ENCODE data around the gene DPF3. TPM values are rescaled to one million over a fixed set of nuclear protein-coding genes. Genes with fewer than 3 reads are reported as not detected.

The DPF3 gene
- total and polyA plus RNA-seq, 2 donors from 2014 or later, result 2.3 to 2.8 TPM

GRCh38 chr14:72636871-72637270 is 257.0 kb downstream of the DPF3 start:
- no peak for DNase-seq
- Histone ChIP-seq H3K9ac (ENCODE audit: low read length in 3 of 3) (no peak overlapping the region), H3K4me1 (ENCODE audit: control insufficient read depth in 2 of 3, insufficient read depth in 2 of 3, low read depth in 1 of 3, low read length in 3 of 3) (no peaks in the 10 kb centered on the region), H3K27me3 (ENCODE audit: control insufficient read depth, insufficient read depth, low read length) (no peaks in the 10 kb centered on the region), H3K36me3 (ENCODE audit: control insufficient read depth in 2 of 3, insufficient read depth in 3 of 3, low read length in 3 of 3) (no peaks in the 10 kb centered on the region), H3K4me3 (ENCODE audit: low read length in 3 of 3) (no peak overlapping the region), H3K27ac (ENCODE audit: low read depth in 2 of 2, low read length in 2 of 2) (no peak overlapping the region), H3K9me3 (ENCODE audit: control insufficient read depth in 2 of 3, insufficient read depth in 1 of 3, low read length in 3 of 3) (peaks cover 0 to 5% (median 0%) of the 10 kb centered on the region in 3 donors)
- FAIRE-seq, result no peak
- TF ChIP-seq, protein P1, sequence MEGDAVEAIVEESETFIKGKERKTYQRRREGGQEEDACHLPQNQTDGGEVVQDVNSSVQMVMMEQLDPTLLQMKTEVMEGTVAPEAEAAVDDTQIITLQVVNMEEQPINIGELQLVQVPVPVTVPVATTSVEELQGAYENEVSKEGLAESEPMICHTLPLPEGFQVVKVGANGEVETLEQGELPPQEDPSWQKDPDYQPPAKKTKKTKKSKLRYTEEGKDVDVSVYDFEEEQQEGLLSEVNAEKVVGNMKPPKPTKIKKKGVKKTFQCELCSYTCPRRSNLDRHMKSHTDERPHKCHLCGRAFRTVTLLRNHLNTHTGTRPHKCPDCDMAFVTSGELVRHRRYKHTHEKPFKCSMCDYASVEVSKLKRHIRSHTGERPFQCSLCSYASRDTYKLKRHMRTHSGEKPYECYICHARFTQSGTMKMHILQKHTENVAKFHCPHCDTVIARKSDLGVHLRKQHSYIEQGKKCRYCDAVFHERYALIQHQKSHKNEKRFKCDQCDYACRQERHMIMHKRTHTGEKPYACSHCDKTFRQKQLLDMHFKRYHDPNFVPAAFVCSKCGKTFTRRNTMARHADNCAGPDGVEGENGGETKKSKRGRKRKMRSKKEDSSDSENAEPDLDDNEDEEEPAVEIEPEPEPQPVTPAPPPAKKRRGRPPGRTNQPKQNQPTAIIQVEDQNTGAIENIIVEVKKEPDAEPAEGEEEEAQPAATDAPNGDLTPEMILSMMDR (IDR thresholded peaks at IDR 0.05; ENCODE audit: borderline replicate concordance, extremely low read depth, insufficient read depth), result no peak
- intact Hi-C loops (cut with DNase I), result no loop called here

GRCh38 chr14:72636094-72636493 is 257.8 kb downstream of the DPF3 start:
- H3K9ac ChIP-seq (ENCODE audit: low read length in 3 of 3), result no peak overlapping the region
- intact Hi-C loops (cut with DNase I), result no loop called here
- H3K4me1 ChIP-seq (ENCODE audit: control insufficient read depth in 2 of 3, insufficient read depth in 2 of 3, low read depth in 1 of 3, low read length in 3 of 3), result no peaks in the 10 kb centered on the region
- no peak overlapping the region for H3K4me3 ChIP-seq (ENCODE audit: low read length in 3 of 3)
- DNase-seq, result no peak
- peaks cover 0 to 5% (median 0%) of the 10 kb centered on the region in 3 donors for H3K9me3 ChIP-seq (ENCODE audit: control insufficient read depth in 2 of 3, insufficient read depth in 1 of 3, low read length in 3 of 3)
- TF ChIP-seq, protein P1 (IDR thresholded peaks at IDR 0.05; ENCODE audit: borderline replicate concordance, extremely low read depth, insufficient read depth), result no peak
- no peaks in the 10 kb centered on the region for H3K36me3 ChIP-seq (ENCODE audit: control insufficient read depth in 2 of 3, insufficient read depth in 3 of 3, low read length in 3 of 3)
- H3K27me3 ChIP-seq (ENCODE audit: control insufficient read depth, insufficient read depth, low read length), result no peaks in the 10 kb centered on the region
- FAIRE-seq, result no peak
- H3K27ac ChIP-seq (ENCODE audit: low read depth in 2 of 2, low read length in 2 of 2), result no peak overlapping the region

DNA sequence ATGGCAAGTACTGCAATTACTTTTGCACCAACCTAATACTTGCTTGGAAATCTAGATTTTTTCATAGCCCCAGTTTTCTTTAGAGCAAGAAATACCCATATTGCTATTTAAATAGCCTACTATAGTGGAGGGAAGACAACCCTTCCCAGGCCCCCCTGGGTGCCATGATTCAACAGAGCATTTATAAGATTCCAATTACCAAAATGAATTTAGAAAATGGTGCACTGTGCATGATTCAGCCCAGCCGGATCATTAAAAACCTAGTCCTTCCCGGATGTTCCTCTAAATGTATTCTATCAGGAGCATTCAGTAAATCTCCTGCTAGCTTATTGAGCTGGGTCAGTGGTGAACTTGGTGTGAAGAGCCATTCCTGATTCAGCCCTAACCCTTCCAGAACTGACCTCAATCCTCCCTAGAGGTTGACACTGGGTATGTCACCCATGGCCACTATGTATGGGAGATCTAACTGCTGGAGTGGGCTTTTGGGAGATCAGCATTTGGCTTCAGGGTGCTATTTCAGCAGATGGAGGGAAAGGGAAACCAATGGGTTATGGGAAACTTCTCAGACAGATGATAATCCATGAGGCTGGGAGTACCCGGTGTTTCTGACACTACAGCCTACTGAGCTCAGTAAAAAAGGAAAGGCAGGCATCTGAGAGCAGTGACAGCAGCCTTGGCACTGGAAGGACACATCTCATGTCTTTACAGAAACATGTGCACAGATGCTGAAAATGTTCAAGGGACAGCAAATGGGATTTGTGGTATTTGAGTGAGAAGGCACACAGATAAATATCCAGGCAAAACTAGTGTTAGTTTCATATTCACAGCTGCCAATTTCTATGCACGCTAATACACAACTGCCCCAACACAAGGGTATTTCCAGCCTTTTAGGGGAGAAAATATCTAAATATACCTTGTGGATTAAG is 258.9 kb downstream of the DPF3 start:
- Histone ChIP-seq H3K4me3 (ENCODE audit: low read length in 3 of 3) (no peak overlapping the region), H3K4me1 (ENCODE audit: control insufficient read depth in 2 of 3, insufficient read depth in 2 of 3, low read depth in 1 of 3, low read length in 3 of 3) (no peaks in the 10 kb centered on the region), H3K9ac (ENCODE audit: low read length in 3 of 3) (no peak overlapping the region), H3K27ac (ENCODE audit: low read depth in 2 of 2, low read length in 2 of 2) (no peak overlapping the region), H3K9me3 (ENCODE audit: control insufficient read depth in 2 of 3, insufficient read depth in 1 of 3, low read length in 3 of 3) (peaks cover 0 to 5% (median 0%) of the 10 kb centered on the region in 3 donors), H3K27me3 (ENCODE audit: control insufficient read depth, insufficient read depth, low read length) (no peaks in the 10 kb centered on the region), H3K36me3 (ENCODE audit: control insufficient read depth in 2 of 3, insufficient read depth in 3 of 3, low read length in 3 of 3) (no peaks in the 10 kb centered on the region)
- intact Hi-C loops (cut with DNase I), result no loop called here
- DNase-seq (no peak), FAIRE-seq (no peak)
- TF ChIP-seq, protein P1 (IDR thresholded peaks at IDR 0.05; ENCODE audit: borderline replicate concordance, extremely low read depth, insufficient read depth), result no peak
